ENCODE data around the gene SH3RF3.

- TF ChIP-seq CTCF (IDR thresholded peaks at IDR 0.05) (no peak), POLR2A (IDR thresholded peaks at IDR 0.05) (no peak), POLR2AphosphoS5 (IDR thresholded peaks at IDR 0.05) (no peak)
These were observed 87.3 kb downstream of the SH3RF3 start for GRCh38 chr2:109216332-109216731.

Data from breast epithelium (tissue), 3 donors.